A172 (cell line): ENCODE measurements around the gene CLCA1. TPM values are rescaled to one million over a fixed set of nuclear protein-coding genes. Genes with fewer than 3 reads are reported as not detected.

Experiments
- DNase-seq: peaks from one replicate; pipeline ENCODE4 v3.0.0-alpha.2; 2015; ENCODE audit warnings: low spot score
- total RNA-seq: library from RNA; depleted of rRNA; stranded (reverse); fragments of >200 nt; shearing (Covaris generic); gene quantifications from 2 replicates; pipeline ENCODE4 v1.2.3, GENCODE V29; 2014

The CLCA1 gene
- total RNA-seq, 1 experiment from 2014 or later = not detected

- no peak for DNase-seq
These were observed 7.2 kb upstream of the CLCA1 start for GRCh38 chr1:86461482-86461881.

- DNase-seq = no peak
These were observed 3.9 kb upstream of the CLCA1 start for GRCh38 chr1:86464819-86465218.

- no peak for DNase-seq
These were observed 2.5 kb upstream of the CLCA1 start for GRCh38 chr1:86466109-86466844.

- DNase-seq = no peak
These were observed 1.7 kb upstream of the CLCA1 start for GRCh38 chr1:86466986-86467385.

GRCh38 chr1:86470859-86471258 lies 2.1 kb downstream of the CLCA1 start:
- no peak for DNase-seq

- no peak for DNase-seq
These were observed 2.6 kb downstream of the CLCA1 start for GRCh38 chr1:86471291-86471690.

GRCh38 chr1:86472152-86472551 lies 3.4 kb downstream of the CLCA1 start:
- DNase-seq = no peak

- no peak for DNase-seq
These were observed 4.0 kb downstream of the CLCA1 start for GRCh38 chr1:86472767-86473166.

GRCh38 chr1:86477256-86477655 lies 8.5 kb downstream of the CLCA1 start:
- no peak for DNase-seq

GRCh38 chr1:86477682-86478081 lies 9.0 kb downstream of the CLCA1 start:
- DNase-seq = no peak

GRCh38 chr1:86478416-86479156 lies 9.9 kb downstream of the CLCA1 start:
- DNase-seq = no peak

- no peak for DNase-seq
These were observed 13.2 kb downstream of the CLCA1 start for GRCh38 chr1:86481966-86482365.

- DNase-seq = peak; percentile 13
These were observed 18.5 kb downstream of the CLCA1 start for GRCh38 chr1:86487131-86487810.

- no peak for DNase-seq
These were observed 19.0 kb downstream of the CLCA1 start for GRCh38 chr1:86487811-86488141.

- no peak for DNase-seq
These were observed 20.6 kb downstream of the CLCA1 start for GRCh38 chr1:86489242-86489878.

GRCh38 chr1:86491171-86491950 lies 22.6 kb downstream of the CLCA1 start:
- no peak for DNase-seq

GRCh38 chr1:86498281-86498680 lies 29.6 kb downstream of the CLCA1 start:
- no peak for DNase-seq

- no peak for DNase-seq
These were observed 31.4 kb downstream of the CLCA1 start for GRCh38 chr1:86499987-86500593.

- DNase-seq = no peak
These were observed 32.0 kb downstream of the CLCA1 start for GRCh38 chr1:86500714-86501113.

- peak; percentile 15 for DNase-seq
These were observed 33.5 kb downstream of the CLCA1 start for GRCh38 chr1:86502125-86502646.
